ES-I3 (cell line): ENCODE data around the gene MIPOL1.

Experiments used
- H3K36me3 ChIP-seq: 2 replicates; pipeline ENCODE4 v1.6.1; 2013; ENCODE audit warnings: mild to moderate bottlenecking, low read length, control low read depth, moderate library complexity; ENCODE audit not compliant: insufficient read depth
- H3K4me1 ChIP-seq: 2 replicates; pipeline ENCODE4 v1.6.1; 2013; ENCODE audit warnings: mild to moderate bottlenecking, control low read depth, low read length; ENCODE audit not compliant: insufficient read depth
- H3K9ac ChIP-seq: 2 replicates; pipeline ENCODE4 v1.6.1; 2013; ENCODE audit warnings: low read depth, mild to moderate bottlenecking, low read length, moderate library complexity
- H3K9me3 ChIP-seq: 2 replicates; pipeline ENCODE4 v1.6.1; 2013; ENCODE audit warnings: mild to moderate bottlenecking, low read length, moderate library complexity; ENCODE audit not compliant: control insufficient read depth, insufficient read depth

MIPOL1 gene

GRCh38 chr14:37596790-37597472 is 399.2 kb downstream of the MIPOL1 start:
- Histone ChIP-seq H3K9ac (no peak overlapping the region), H3K9me3 (no peaks in the 10 kb centered on the region), H3K4me1 (no peaks in the 10 kb centered on the region), H3K36me3 (no peaks in the 10 kb centered on the region)

- Histone ChIP-seq H3K9ac (peak overlapping the region; percentile 57; the same call in 1 of the 2 replicates), H3K36me3 (no peaks in the 10 kb centered on the region), H3K9me3 (no peaks in the 10 kb centered on the region), H3K4me1 (no peaks in the 10 kb centered on the region)
These were observed 399.8 kb downstream of the MIPOL1 start for GRCh38 chr14:37597538-37597913.

GRCh38 chr14:37597914-37598746 is 400.4 kb downstream of the MIPOL1 start:
- Histone ChIP-seq H3K36me3 (no peaks in the 10 kb centered on the region), H3K9ac (peak overlapping the region; percentile 57; the same call in 1 of the 2 replicates), H3K4me1 (no peaks in the 10 kb centered on the region), H3K9me3 (no peaks in the 10 kb centered on the region)

- no peaks in the 10 kb centered on the region for H3K9me3 ChIP-seq
- no peaks in the 10 kb centered on the region for H3K4me1 ChIP-seq
- H3K36me3 ChIP-seq: no peaks in the 10 kb centered on the region
- H3K9ac ChIP-seq: peak overlapping the region; percentile 57; the same call in 1 of the 2 replicates
These were observed 401.2 kb downstream of the MIPOL1 start for GRCh38 chr14:37598747-37599506.

GRCh38 chr14:37599507-37600368 is 402.0 kb downstream of the MIPOL1 start:
- no peaks in the 10 kb centered on the region for H3K4me1 ChIP-seq
- H3K9me3 ChIP-seq: no peaks in the 10 kb centered on the region
- H3K36me3 ChIP-seq: no peaks in the 10 kb centered on the region
- peak overlapping the region; percentile 57; the same call in 1 of the 2 replicates for H3K9ac ChIP-seq

GRCh38 chr14:37600880-37601741 is 403.4 kb downstream of the MIPOL1 start:
- Histone ChIP-seq H3K9ac (no peak overlapping the region), H3K9me3 (no peaks in the 10 kb centered on the region), H3K4me1 (no peaks in the 10 kb centered on the region), H3K36me3 (no peaks in the 10 kb centered on the region)

GRCh38 chr14:37601865-37602264 is 404.1 kb downstream of the MIPOL1 start:
- no peak overlapping the region for H3K9ac ChIP-seq
- no peaks in the 10 kb centered on the region for H3K9me3 ChIP-seq
- no peaks in the 10 kb centered on the region for H3K36me3 ChIP-seq
- no peaks in the 10 kb centered on the region for H3K4me1 ChIP-seq
